ENCODE results near the gene NCEH1. TPM values are rescaled to one million over a fixed set of nuclear protein-coding genes. Genes with fewer than 3 reads are reported as not detected.
"Not testable (repeated sequence)": the region's sequence is repeated elsewhere in the genome, so short reads cannot be mapped to it uniquely, and the experiment has no call there.

The NCEH1 gene
- total RNA-seq, 2 donors from 2014 or later, result 6.9 to 10.1 TPM

- 65 to 66% methylated on average over 16 of the region's 16 CpGs for WGBS, 2 donors
- no peaks in the 10 kb centered on the region for H3K36me3 ChIP-seq (replicated peaks in 1 of 2; ENCODE audit: insufficient read depth in 1 of 2, low read depth in 2 of 2)
- no peaks in the 10 kb centered on the region for H3K27me3 ChIP-seq
- peak overlapping the region in 1 of 4 donors; percentile 19 for H3K27ac ChIP-seq
- H3K4me3 ChIP-seq, result no peak overlapping the region
- H3K4me1 ChIP-seq, result no peaks in the 10 kb centered on the region
- TF ChIP-seq, protein P1, sequence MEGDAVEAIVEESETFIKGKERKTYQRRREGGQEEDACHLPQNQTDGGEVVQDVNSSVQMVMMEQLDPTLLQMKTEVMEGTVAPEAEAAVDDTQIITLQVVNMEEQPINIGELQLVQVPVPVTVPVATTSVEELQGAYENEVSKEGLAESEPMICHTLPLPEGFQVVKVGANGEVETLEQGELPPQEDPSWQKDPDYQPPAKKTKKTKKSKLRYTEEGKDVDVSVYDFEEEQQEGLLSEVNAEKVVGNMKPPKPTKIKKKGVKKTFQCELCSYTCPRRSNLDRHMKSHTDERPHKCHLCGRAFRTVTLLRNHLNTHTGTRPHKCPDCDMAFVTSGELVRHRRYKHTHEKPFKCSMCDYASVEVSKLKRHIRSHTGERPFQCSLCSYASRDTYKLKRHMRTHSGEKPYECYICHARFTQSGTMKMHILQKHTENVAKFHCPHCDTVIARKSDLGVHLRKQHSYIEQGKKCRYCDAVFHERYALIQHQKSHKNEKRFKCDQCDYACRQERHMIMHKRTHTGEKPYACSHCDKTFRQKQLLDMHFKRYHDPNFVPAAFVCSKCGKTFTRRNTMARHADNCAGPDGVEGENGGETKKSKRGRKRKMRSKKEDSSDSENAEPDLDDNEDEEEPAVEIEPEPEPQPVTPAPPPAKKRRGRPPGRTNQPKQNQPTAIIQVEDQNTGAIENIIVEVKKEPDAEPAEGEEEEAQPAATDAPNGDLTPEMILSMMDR (IDR thresholded peaks at IDR 0.05), result peak; percentile 74 to 96 (median 90)
- no peak for TF ChIP-seq POLR2A (IDR thresholded peaks at IDR 0.05)
- ATAC-seq, result peak; percentile 95
- peak; percentile 80 to 88 (median 82) for DNase-seq
- no peaks in the 10 kb centered on the region for H3K9me3 ChIP-seq
- intact Hi-C loops (cut with DNase I), result no loop called here
Observed at GRCh38 chr3:172666873-172667694, 43.8 kb downstream of the NCEH1 start.

DNA sequence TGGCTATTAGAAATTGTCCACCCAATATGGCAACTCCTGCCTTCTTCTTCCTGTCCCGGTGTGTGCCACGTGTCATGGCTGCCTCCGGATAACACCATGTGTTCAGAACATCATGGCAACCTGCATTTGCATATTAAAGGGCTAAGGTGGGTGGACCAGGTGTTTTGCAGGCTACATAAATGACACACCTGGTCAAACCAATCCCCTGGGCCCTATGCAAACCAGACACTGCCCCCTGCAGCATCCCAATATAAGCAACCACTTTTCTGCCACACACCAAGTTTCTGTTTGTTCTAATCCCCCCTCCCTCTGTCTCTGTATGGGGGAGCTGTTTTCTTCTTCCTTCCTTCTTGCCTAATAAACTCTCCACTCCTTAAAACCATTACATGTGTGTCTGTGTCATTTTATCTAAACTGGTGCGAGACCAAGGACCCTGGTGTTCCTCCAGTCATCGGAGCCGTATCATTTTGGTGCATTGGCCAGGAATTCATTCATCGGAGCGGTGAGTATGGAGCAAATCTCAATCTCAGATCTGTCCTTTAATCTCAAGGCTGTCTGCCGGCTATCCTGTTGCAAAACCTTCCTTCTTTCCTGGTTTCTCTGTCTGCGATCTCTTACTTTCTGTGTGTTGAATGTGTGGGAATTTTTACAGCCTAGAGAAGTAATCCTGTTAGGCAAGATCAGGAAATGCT lies 44.5 kb downstream of the NCEH1 start:
- H3K36me3 ChIP-seq (replicated peaks in 1 of 2; ENCODE audit: insufficient read depth in 1 of 2, low read depth in 2 of 2), result no peaks in the 10 kb centered on the region
- H3K27ac ChIP-seq, result peak overlapping the region in 1 of 4 donors; percentile 19
- intact Hi-C loops (cut with DNase I), result no loop called here
- TF ChIP-seq, protein P1 (IDR thresholded peaks at IDR 0.05), result no peak
- TF ChIP-seq POLR2A (IDR thresholded peaks at IDR 0.05), result no peak
- H3K9me3 ChIP-seq, result no peaks in the 10 kb centered on the region
- 68 to 76% methylated on average over 10 of the region's 10 CpGs for WGBS, 2 donors
- H3K4me1 ChIP-seq, result no peaks in the 10 kb centered on the region
- no peak for DNase-seq
- ATAC-seq, result peak; percentile 50
- no peak overlapping the region for H3K4me3 ChIP-seq
- H3K27me3 ChIP-seq, result no peaks in the 10 kb centered on the region

DNA sequence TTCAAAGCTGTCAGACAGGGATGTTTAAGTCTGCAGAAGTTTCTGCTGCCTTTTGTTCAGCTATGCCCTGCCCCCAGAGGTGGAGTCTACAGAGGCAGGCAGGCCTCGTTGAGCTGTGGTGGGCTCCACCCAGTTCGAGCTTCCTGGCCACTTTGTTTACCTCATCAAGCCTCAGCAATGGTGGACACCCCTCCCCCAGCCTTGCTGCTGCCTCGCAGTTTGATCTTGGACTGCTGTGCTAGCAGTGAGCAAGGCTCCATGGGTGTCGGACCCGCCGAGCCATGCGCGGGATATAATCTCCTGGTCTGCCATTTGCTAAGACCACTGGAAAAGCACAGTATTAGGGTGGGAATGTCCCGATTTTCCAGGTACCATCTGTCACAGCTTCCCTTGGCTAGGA lies 45.4 kb downstream of the NCEH1 start:
- H3K4me3 ChIP-seq; H3K36me3 ChIP-seq (replicated peaks in 1 of 2; ENCODE audit: insufficient read depth in 1 of 2, low read depth in 2 of 2); H3K4me1 ChIP-seq; H3K27ac ChIP-seq; H3K27me3 ChIP-seq; ATAC-seq; H3K9me3 ChIP-seq; intact Hi-C loops (cut with DNase I); DNase-seq: not testable (repeated sequence)
- WGBS, 2 donors, result 85 to 86% methylated on average over 5 to 9 of the region's 9 CpGs

- H3K4me1 ChIP-seq; ATAC-seq; H3K27me3 ChIP-seq; H3K27ac ChIP-seq; H3K36me3 ChIP-seq (replicated peaks in 1 of 2; ENCODE audit: insufficient read depth in 1 of 2, low read depth in 2 of 2); H3K9me3 ChIP-seq; intact Hi-C loops (cut with DNase I); DNase-seq; H3K4me3 ChIP-seq: not testable (repeated sequence)
- WGBS, 2 donors, result 100% methylated on average over 1 of the region's 1 CpG
Observed at GRCh38 chr3:172660421-172660820, 50.4 kb downstream of the NCEH1 start.

DNA sequence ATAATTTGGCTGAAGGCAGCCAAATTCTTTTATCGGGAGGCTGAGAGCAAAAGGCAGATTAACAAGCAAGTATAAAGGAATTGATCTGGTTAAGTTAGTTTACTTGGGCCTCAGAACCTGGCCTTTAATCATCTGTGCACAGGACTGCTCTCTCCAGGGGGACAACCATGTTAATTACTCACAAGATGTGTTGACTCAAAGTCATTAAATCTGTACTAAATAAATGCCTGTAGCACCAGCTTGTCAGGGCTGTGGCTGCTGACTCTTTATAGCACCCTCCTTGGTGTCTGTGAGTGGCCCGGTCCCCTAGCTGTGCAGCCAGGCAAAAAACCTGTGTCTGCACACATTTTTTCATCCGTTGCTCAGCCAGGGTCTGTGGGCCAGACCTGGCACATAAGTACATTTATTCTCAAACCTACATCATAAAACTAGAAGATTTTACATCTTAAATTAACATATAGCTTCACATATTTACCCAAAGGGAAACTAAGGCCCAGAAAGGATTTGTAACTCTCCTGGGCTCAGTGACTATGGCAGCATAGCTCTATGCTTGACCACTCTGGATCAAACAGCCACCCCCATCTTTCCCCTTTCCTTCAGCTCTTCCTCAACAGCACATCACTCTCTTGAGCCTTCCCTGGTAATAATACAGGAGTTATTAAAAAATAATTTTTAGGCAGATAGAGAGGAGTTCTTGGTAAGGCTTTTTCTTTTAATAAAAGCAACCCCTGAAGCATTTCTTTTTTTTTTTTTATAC lies 51.4 kb downstream of the NCEH1 start:
- TF ChIP-seq, protein P1 (IDR thresholded peaks at IDR 0.05), result no peak
- no peak for TF ChIP-seq POLR2A (IDR thresholded peaks at IDR 0.05)
- intact Hi-C loops (cut with DNase I), result no loop called here
- Histone ChIP-seq H3K36me3 (replicated peaks in 1 of 2; ENCODE audit: insufficient read depth in 1 of 2, low read depth in 2 of 2) (no peaks in the 10 kb centered on the region), H3K9me3 (no peaks in the 10 kb centered on the region), H3K4me1 (peaks cover 9% of the 10 kb centered on the region), H3K4me3 (no peak overlapping the region), H3K27ac (peak overlapping the region in 2 of 4 donors; percentile 54 to 60), H3K27me3 (no peaks in the 10 kb centered on the region)
- ATAC-seq, result peak; percentile 65
- no peak for DNase-seq
- WGBS, 2 donors, result 41 to 51% methylated on average over 3 of the region's 3 CpGs
